Neural progenitor cell (in vitro differentiated cells): ENCODE data around the gene IPO4. TPM values are rescaled to one million over a fixed set of nuclear protein-coding genes. Genes with fewer than 3 reads are reported as not detected.

Source experiments
- DNase-seq: peaks from one replicate; pipeline ENCODE4 v3.0.0-alpha.2; 2016; ENCODE audit warnings: low spot score
- H2AFZ ChIP-seq: fragments of 200-600 bp; sonication (generic); replicated peaks from 2 replicates; pipeline ENCODE4 v1.6.1; 2016; ENCODE audit warnings: antibody characterized with exemption
- H3F3A ChIP-seq: fragments of 200-600 bp; sonication (generic); 2 replicates; pipeline ENCODE4 v1.6.1; 2016; ENCODE audit warnings: antibody characterized with exemption, low read depth
- H3K27ac ChIP-seq: fragments of 200-600 bp; sonication (generic); 2 replicates; pipeline ENCODE4 v1.5.1; 2016; ENCODE audit warnings: mild to moderate bottlenecking
- H3K27me3 ChIP-seq: fragments of 200-600 bp; sonication (generic); 2 replicates; pipeline ENCODE4 v1.6.1; 2016; ENCODE audit warnings: mild to moderate bottlenecking, moderate library complexity
- H3K36me3 ChIP-seq: fragments of 200-600 bp; sonication (generic); 2 replicates; pipeline ENCODE4 v1.5.1; 2016
- H3K4me1 ChIP-seq: fragments of 200-600 bp; sonication (generic); 2 replicates; pipeline ENCODE4 v1.6.1; 2016; ENCODE audit warnings: mixed run types
- H3K4me2 ChIP-seq: fragments of 200-600 bp; sonication (generic); 2 replicates; pipeline ENCODE4 v1.6.1; 2016
- H3K4me3 ChIP-seq: fragments of 200-600 bp; sonication (generic); 2 replicates; pipeline ENCODE4 v1.5.1; 2016
- H3K79me2 ChIP-seq: fragments of 200-600 bp; sonication (generic); 2 replicates; pipeline ENCODE4 v1.6.1; 2016; ENCODE audit warnings: low read depth
- H3K9ac ChIP-seq: fragments of 200-600 bp; sonication (generic); 2 replicates; pipeline ENCODE4 v1.6.1; 2016
- H3K9me3 ChIP-seq: fragments of 200-600 bp; sonication (generic); 2 replicates; pipeline ENCODE4 v1.5.1; 2016; ENCODE audit warnings: low read depth
- H4K20me1 ChIP-seq: fragments of 200-600 bp; sonication (generic); 2 replicates; pipeline ENCODE4 v1.6.1; 2016; ENCODE audit warnings: low read depth
- H3K27ac Mint-ChIP-seq: 3 replicates; pipeline ENCODE4 v1.8.0; 2021; ENCODE audit warnings: mixed read lengths
- H3K27me3 Mint-ChIP-seq: 2 replicates; pipeline ENCODE4 v1.8.0; 2022; ENCODE audit warnings: low read depth, mild to moderate bottlenecking, inconsistent platforms, moderate library complexity, mixed read lengths; ENCODE audit not compliant: insufficient read depth
- H3K36me3 Mint-ChIP-seq: 3 replicates; pipeline ENCODE4 v1.8.0; 2021; ENCODE audit warnings: mixed read lengths
- H3K4me1 Mint-ChIP-seq: 3 replicates; pipeline ENCODE4 v1.8.0; 2021; ENCODE audit warnings: mixed read lengths
- H3K4me3 Mint-ChIP-seq: 3 replicates; pipeline ENCODE4 v1.8.0; 2021; ENCODE audit warnings: mild to moderate bottlenecking, moderate library complexity, mixed read lengths
- H3K9me3 Mint-ChIP-seq: 3 replicates; pipeline ENCODE4 v1.8.0; 2020; ENCODE audit warnings: mixed read lengths
- EZH2 ChIP-seq: fragments of 200-600 bp; sonication (generic); IDR thresholded peaks from 2 replicates; pipeline ENCODE4 v1.6.1; 2017; ENCODE audit warnings: antibody characterized with exemption, mild to moderate bottlenecking, moderate library complexity
- EZH2phosphoT487 ChIP-seq: fragments of 200-600 bp; sonication (generic); IDR thresholded peaks from 2 replicates; pipeline ENCODE4 v1.6.1; 2017; ENCODE audit warnings: antibody characterized with exemption
- total RNA-seq: library from RNA; depleted of rRNA; stranded (reverse); fragments of >200 nt; gene quantifications from 2 replicates; pipeline ENCODE4 v1.2.3, GENCODE V29; 2015; ENCODE audit warnings: low replicate concordance
- TF ChIP-seq, protein P1 (sequence below): fragments of 200-600 bp; sonication (generic); IDR thresholded peaks from 2 replicates; pipeline ENCODE4 v1.5.1; 2017; ENCODE audit warnings: antibody characterized with exemption, mild to moderate bottlenecking

The IPO4 gene
- total RNA-seq, 1 donor from 2014 or later: 15.9 TPM

DNA sequence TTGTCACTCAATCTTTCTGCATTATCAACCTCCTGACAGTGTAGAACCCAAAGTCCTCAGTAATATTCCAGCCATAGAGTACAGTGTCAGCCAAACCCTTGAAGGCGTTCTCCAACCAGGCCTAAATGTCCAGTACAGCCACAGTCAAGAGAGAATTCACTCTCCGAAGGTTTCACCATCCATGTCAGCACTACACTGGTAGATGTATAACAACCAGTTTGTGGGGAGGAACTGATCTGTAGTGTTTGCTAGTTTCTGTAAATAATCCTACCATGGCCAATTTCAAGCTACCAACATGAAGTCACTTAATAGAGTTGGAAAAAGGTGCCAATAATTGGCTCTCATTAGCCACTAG, 27.7 kb upstream of the IPO4 start:
- DNase-seq: no peak
- Mint-ChIP-seq H3K36me3 (peaks cover 6% of the 10 kb centered on the region), H3K9me3 (no peaks in the 10 kb centered on the region), H3K27me3 (peaks cover 2% of the 10 kb centered on the region), H3K4me1 (peaks cover 23% of the 10 kb centered on the region), H3K4me3 (peak overlapping the region; percentile 96), H3K27ac (peak overlapping the region; percentile 8)
- Histone ChIP-seq H3K4me2 (no peak overlapping the region), H3K4me3 (no peak overlapping the region), H3K9me3 (no peaks in the 10 kb centered on the region), H4K20me1 (peaks cover 25% of the 10 kb centered on the region), H3F3A (peaks cover 36% of the 10 kb centered on the region), H3K79me2 (peaks cover 54% of the 10 kb centered on the region), H3K4me1 (peaks cover 3% of the 10 kb centered on the region), H3K9ac (no peak overlapping the region), H3K36me3 (no peaks in the 10 kb centered on the region), H3K27me3 (no peaks in the 10 kb centered on the region), H3K27ac (no peak overlapping the region), H2AFZ (no peak overlapping the region)
- TF ChIP-seq, protein P1, sequence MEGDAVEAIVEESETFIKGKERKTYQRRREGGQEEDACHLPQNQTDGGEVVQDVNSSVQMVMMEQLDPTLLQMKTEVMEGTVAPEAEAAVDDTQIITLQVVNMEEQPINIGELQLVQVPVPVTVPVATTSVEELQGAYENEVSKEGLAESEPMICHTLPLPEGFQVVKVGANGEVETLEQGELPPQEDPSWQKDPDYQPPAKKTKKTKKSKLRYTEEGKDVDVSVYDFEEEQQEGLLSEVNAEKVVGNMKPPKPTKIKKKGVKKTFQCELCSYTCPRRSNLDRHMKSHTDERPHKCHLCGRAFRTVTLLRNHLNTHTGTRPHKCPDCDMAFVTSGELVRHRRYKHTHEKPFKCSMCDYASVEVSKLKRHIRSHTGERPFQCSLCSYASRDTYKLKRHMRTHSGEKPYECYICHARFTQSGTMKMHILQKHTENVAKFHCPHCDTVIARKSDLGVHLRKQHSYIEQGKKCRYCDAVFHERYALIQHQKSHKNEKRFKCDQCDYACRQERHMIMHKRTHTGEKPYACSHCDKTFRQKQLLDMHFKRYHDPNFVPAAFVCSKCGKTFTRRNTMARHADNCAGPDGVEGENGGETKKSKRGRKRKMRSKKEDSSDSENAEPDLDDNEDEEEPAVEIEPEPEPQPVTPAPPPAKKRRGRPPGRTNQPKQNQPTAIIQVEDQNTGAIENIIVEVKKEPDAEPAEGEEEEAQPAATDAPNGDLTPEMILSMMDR: no peak
- TF ChIP-seq EZH2: no peak
- no peak for TF ChIP-seq EZH2phosphoT487

DNA sequence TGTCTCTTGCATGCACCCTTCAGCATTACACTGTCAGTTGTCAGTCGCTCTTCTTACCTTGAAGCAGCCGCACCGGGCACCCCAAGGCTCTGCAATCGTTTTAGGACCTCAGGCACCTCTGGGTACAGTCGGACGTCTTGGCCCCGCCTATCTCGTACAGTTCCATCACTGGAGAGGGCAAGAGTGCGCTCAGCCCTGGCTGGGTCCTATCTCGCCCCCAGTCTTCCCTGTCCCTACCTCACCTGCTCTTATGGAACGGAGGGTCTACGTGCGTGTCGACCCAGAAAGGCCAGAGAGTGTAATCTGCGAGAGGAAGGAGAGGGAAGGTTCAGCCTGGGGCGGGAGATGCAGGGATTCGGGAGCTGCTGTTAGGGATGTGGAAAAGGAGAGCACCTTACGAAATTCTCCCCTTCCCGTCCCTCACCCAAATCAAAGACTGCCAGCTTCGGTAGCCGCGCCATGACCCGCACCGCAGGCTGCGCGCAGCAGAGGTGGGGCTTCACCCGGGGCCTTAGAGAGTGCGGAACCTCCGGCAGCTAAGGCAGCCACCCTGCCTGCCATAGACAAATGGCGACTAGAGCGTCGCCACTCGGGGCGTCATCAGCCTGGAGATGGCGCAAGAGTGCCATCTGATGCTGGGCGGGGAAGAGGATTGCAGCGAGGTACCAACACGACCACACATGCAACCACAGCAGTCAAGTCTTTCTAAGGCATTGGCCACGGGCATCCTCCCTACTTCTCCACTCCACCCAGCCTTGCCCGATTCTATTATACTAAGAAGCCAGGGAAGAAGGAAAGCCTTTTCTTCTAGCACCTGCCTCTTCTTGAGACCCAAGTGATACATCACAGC, 27.1 kb upstream of the IPO4 start, which contains the start of gene MDP1:
Gene MDP1 (minus strand): TSS at position 572 of the 850 bp plus-strand sequence. CDS start 111 bp downstream, at position 461.
- Histone ChIP-seq H3K27ac (no peak within 1 kb of the TSS), H3K4me2 (peak within 1 kb of the TSS; percentile 86), H2AFZ (peak within 1 kb of the TSS; percentile 78), H4K20me1 (peaks cover 20% of the 10 kb centered on the region), H3K9ac (peak within 1 kb of the TSS; percentile 72), H3K9me3 (no peaks in the 10 kb centered on the region), H3K79me2 (peaks cover 51% of the 10 kb centered on the region), H3F3A (peaks cover 36% of the 10 kb centered on the region), H3K27me3 (no peaks in the 10 kb centered on the region), H3K4me1 (peaks cover 3% of the 10 kb centered on the region), H3K4me3 (peak within 1 kb of the TSS; percentile 78), H3K36me3 (no peaks in the 10 kb centered on the region)
- H3K36me3 Mint-ChIP-seq: peaks cover 6% of the 10 kb centered on the region
- H3K9me3 Mint-ChIP-seq: no peaks in the 10 kb centered on the region
- peak within 1 kb of the TSS; percentile 8 for H3K27ac Mint-ChIP-seq
- H3K4me1 Mint-ChIP-seq: peaks cover 24% of the 10 kb centered on the region
- DNase-seq: peak; percentile 94
- H3K4me3 Mint-ChIP-seq: peak within 1 kb of the TSS; percentile 96
- TF ChIP-seq, protein P1: peak; percentile 73
- TF ChIP-seq EZH2: no peak
- TF ChIP-seq EZH2phosphoT487: no peak
- peaks cover 2% of the 10 kb centered on the region for H3K27me3 Mint-ChIP-seq

DNA sequence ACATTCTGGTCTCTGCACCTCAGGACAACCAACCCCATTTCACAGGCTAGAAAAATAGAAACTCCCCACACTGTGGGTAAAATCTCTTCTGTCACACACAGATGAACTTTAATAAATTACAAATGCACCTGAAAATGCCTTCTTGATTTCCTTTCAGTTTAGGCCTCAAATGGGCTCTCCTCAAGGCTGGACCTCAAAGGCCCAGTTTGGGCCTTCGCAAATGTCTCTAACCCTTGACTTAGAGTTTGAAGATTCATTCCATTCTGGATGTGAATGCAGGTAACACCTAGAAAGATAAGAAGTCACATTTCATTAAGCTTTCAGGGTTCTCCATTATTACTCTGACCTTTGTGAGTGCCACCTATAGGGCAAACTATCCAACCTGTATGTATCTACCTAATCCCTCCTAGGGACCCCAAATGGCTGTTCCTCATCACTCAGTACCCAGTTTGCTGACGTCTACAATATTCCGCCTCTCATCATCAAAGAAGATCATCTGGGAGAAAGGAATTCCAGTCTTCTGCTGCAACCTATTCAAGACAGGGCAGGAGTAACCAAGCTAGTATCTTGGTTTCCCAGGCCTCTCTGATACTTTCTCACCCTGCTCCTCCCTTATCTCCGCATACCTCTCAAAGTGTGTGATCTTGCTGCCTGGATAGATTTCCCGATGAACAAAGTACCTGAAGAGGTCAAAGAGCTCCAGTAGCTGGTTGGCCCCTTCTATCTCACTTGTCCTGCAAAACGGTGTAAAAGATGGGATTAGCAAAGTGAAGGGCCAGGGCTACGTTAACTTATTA, 25.4 kb upstream of the IPO4 start:
- no peaks in the 10 kb centered on the region for H3K27me3 ChIP-seq
- DNase-seq: no peak
- peak overlapping the region; percentile 96 for H3K4me3 Mint-ChIP-seq
- H3K4me2 ChIP-seq: peak overlapping the region; percentile 89
- peak overlapping the region; percentile 43 for H3K9ac ChIP-seq
- H3K36me3 ChIP-seq: no peaks in the 10 kb centered on the region
- peaks cover 3% of the 10 kb centered on the region for H3K4me1 ChIP-seq
- peak overlapping the region; percentile 76 for H3K27ac ChIP-seq
- H3K27me3 Mint-ChIP-seq: peaks cover 2% of the 10 kb centered on the region
- H3K36me3 Mint-ChIP-seq: peaks cover 14% of the 10 kb centered on the region
- TF ChIP-seq, protein P1: no peak
- no peak for TF ChIP-seq EZH2phosphoT487
- no peak for TF ChIP-seq EZH2
- H3F3A ChIP-seq: peaks cover 36% of the 10 kb centered on the region
- H3K4me3 ChIP-seq: peak overlapping the region; percentile 69
- peak overlapping the region; percentile 87 for H2AFZ ChIP-seq
- H3K4me1 Mint-ChIP-seq: peaks cover 27% of the 10 kb centered on the region
- H3K9me3 Mint-ChIP-seq: no peaks in the 10 kb centered on the region
- H3K9me3 ChIP-seq: no peaks in the 10 kb centered on the region
- no peak overlapping the region for H3K27ac Mint-ChIP-seq
- H4K20me1 ChIP-seq: peaks cover 11% of the 10 kb centered on the region
- H3K79me2 ChIP-seq: peaks cover 37% of the 10 kb centered on the region
